Hematopoietic multipotent progenitor cell treated with erythropoietin and hydrocortisone succinate and interleukin-3 and kit ligand, for 15 days (in vitro differentiated cells): ENCODE data around the gene DCC.

Source experiments
- DNase-seq: peaks from one replicate; pipeline ENCODE4 v3.0.0-alpha.2; 2015; ENCODE audit warnings: low spot score

Gene DCC

GRCh38 chr18:52339891-52340371 lies at the start of gene DCC:
Gene DCC, plus strand, starts transcription at chr18:52340197. Its CDS starts 591 bp downstream, at chr18:52340788.
- DNase-seq: no peak

DNA sequence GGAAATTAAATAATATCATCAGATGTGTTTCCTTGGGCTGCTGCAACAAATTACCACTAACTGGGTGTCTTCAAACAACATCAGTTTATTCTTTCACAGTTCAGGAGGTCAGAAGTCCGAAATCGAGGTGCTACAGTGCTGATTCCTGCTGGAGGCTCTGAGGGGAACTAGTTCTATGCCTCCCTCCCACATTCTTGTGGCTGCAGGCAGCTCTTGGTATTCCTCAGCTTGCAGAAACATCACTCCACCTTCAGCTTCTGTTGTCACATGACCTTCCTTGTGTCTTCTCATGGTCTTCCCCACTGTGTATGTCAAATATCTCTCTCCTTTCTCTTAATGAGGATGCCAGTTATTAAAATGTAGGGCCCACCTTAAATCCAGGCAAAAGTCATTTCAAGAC lies 29.3 kb upstream of the DCC start:
- no peak for DNase-seq

DNA sequence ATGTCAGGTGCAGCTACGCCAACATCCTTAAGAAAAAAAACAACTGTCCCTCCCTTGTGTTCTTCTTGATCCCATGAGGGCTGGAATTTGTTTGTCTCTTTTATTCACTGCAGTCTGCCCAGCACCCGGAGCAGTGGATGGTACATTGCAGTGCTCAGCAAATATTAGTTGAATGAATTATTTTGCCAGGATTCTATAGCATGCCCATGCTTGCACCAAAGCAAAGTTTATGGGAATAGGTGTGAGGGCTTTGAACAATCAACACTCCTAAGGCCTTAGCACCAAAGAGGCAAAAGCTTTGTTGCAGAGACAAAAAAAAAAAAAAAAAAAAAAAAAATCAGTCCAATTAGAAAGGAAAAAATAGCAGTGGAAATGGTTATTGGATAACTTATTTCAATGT lies 28.7 kb upstream of the DCC start:
- DNase-seq: no peak

- DNase-seq: no peak
Observed at GRCh38 chr18:52312346-52312745, 27.7 kb upstream of the DCC start.

GRCh38 chr18:52313213-52313612 lies 26.8 kb upstream of the DCC start:
- no peak for DNase-seq

DNA sequence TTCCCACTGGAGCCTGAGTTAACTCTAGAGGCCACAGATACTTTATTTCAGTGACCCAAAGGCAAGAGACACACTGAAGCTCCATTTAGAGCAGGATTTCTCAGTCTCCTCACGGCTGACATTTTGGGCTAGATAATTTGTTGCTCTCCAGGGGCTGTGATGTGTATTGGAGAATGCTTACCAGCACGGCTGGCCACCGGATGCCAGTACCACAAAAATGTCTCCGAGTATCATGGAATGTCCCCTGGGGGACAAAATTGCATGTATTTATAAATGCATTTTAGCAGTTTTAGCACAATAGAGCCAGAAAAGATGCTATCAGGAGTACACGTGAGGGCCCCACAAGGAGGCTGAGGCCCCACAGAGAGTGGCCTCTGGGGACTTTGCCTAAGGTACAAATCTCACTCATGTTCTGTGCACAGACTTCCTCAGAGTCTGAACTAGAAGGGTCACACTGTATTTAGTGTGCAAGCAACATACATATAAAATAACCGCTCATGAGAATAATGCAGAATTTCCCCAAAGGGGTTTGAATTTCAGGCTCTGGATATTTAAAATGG lies 20.5 kb upstream of the DCC start:
- DNase-seq: no peak

DNA sequence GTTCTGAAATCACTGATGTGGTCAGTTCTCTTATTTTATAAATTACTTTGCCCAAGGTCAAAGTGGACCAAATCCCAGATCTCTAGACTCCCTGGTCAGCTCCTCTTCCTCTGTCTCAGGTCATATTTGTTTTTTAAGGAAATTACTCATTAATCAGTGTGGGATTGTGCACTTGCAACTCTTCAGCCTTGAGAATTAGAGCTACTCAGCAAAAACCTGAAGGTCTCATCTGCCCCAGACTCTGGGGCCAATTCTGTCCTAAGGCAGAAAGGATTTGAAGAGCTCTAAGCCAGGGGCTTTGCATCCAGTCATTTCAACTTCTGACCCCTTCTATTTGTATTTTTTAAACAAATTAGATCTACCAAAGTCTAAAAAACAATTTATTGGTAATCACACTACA lies 17.7 kb upstream of the DCC start:
- DNase-seq: no peak

- no peak for DNase-seq
Observed at GRCh38 chr18:52323802-52324201, 16.2 kb upstream of the DCC start.

- DNase-seq: no peak
Observed at GRCh38 chr18:52325997-52326396, 14.0 kb upstream of the DCC start.

- DNase-seq: no peak
Observed at GRCh38 chr18:52333860-52334259, 6.1 kb upstream of the DCC start.

GRCh38 chr18:52334307-52334706 lies 5.7 kb upstream of the DCC start:
- no peak for DNase-seq

GRCh38 chr18:52334896-52335295 lies 5.1 kb upstream of the DCC start:
- DNase-seq: no peak

DNA sequence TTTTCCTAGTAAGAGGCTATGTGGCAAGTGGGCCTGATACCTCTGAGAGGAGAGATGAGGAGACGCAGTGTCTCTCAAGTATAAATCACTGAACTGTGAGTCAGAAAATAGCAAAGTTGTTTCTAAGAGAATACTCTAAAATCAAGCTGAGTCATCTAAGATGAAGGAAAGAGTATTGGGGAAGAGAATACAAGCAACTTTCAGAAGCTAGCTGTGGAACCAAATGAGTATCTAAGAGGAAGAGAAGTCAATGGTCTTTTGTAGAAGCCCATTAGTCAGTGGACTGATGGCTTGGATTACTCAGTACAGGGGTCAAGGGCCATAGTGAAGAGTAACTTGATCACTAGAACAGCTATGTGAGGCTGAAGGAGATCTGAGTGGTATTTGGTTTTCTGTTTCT lies 2.7 kb upstream of the DCC start:
- no peak for DNase-seq

GRCh38 chr18:52340406-52341102 lies 557 bp downstream of the DCC start:
- DNase-seq: no peak

DNA sequence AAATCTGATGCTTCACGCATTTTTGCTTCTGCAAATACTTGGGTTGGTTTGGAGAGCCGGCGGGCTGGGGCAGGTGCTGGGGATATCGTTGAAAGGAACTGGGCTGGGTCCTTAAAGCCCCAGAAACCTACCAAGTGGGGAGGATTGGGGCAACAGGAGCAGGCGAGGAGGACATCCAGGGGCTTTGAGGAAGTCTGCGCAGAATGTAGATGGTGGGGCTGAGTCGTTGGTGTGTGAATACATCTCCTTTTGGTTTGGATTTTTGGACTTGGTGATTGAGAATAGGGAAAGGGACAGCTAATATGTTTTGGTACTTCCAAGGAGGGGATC lies 1.1 kb downstream of the DCC start:
- DNase-seq: no peak

- no peak for DNase-seq
Observed at GRCh38 chr18:52341608-52342381, 1.8 kb downstream of the DCC start.

DNA sequence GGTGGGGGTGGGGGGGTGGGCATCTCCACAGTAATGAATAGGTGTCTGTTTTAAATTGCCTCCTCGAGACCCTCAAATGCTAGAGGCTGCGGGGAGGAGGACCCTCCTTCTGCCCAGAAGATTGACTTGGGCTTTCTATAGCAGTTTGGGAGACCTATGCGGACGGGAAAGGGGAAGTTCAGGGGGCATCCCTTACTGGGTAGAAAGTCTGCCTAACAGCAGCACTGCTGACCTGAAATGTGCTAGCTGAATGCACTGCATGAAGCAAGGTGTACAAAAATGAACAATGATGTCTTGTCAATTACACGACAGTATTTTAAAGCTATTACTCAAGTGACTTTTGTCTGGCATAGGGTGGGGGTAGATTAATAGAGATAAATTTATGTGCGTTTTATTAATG lies 2.5 kb downstream of the DCC start:
- no peak for DNase-seq

DNA sequence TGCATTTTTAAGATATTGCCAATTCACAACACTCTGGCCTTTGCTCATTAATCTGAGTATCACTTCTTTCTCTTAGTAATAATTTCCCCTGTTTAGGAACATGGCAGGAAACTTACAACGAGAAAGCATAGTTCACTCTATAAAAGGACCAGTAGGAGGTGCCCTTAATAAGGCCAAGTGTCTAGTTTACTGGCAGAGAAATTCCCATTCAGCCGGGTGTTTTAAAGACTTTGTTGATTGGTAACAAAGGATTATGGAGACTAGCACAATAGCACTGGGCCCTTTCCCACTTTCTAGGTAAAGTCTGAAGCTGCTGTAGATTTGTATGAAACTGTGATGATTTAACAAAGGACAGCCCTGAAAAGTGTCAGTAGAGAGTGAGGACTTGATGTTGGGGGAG lies 3.1 kb downstream of the DCC start:
- no peak for DNase-seq

DNA sequence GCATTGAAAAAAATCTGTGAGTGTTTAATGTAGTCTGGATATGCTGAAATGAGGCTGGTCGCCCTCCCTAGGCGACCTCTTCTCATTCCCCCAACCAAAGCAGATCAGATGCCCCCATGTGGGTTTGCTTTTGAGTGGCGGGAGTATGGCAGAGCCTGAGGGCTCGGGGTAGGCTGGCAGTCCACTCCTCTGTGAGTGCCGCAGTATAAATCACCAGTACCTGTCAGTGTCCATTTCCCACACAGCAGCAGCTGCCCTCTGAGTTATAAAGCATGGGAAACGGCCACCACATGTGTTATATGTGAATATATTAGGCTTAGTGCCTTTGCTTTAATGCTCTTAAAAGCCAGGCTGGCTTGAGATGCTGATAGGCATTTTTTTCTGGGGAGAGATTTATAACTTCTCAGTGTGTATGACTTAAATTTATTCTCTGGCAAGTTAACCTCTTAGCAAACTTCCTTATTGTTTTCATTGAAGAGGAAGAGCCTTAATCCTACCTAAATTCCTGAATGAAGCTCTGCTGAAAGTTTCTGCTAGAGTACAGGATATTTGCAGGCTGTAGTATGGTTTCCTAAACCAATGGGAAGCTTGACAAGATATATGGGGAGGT lies 3.8 kb downstream of the DCC start:
- DNase-seq: no peak

- no peak for DNase-seq
Observed at GRCh38 chr18:52344881-52345280, 4.9 kb downstream of the DCC start.

DNA sequence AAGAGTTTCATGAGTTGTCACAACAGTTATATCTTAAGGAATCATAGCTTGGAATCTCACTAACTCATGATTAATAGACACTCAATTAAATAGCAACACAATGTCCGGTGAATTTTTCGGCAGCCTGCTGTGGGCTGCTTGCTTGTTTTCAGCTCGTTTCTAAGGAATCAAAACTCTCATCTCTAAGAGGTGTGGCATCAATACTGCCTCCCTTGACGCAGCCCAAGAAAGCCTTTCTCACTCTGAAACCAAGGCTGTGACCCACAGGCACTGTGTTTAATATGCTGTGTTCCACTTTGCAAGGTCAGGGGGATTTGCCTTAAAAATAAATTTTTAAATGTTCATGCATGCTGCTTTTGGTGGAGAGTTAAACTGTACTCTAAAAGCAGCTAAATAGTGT lies 5.4 kb downstream of the DCC start:
- no peak for DNase-seq

GRCh38 chr18:52348209-52348608 lies 8.2 kb downstream of the DCC start:
- DNase-seq: no peak

GRCh38 chr18:52349498-52349897 lies 9.5 kb downstream of the DCC start:
- DNase-seq: no peak
